DND-41 (cell line): ENCODE data around the gene SIRT5.

ENCODE experiments used
- ATAC-seq: fragments of 200-7000 bp; cut with Tn5 transposase; 3 replicates; pipeline ENCODE4 v1.9.1; 2021; ENCODE audit warnings: low read depth; ENCODE audit not compliant: insufficient read depth
- DNase-seq: peaks from one replicate; pipeline ENCODE4 v3.0.0-alpha.2; 2020
- H2AFZ ChIP-seq: 2 replicates; pipeline ENCODE4 v1.6.0; 2012; ENCODE audit warnings: low read depth, low read length
- H3K27ac ChIP-seq: 2 replicates; pipeline ENCODE4 v1.5.1; 2012; ENCODE audit warnings: low read length, inconsistent platforms
- H3K27me3 ChIP-seq: fragments of 200-600 bp; sonication (generic); 2 replicates; pipeline ENCODE4 v1.6.0; 2012; ENCODE audit warnings: low read length, mild to moderate bottlenecking, inconsistent platforms; ENCODE audit not compliant: insufficient read depth, poor library complexity
- H3K36me3 ChIP-seq: 2 replicates; pipeline ENCODE4 v1.5.1; 2012; ENCODE audit warnings: low read length, inconsistent platforms; ENCODE audit not compliant: insufficient read depth
- H3K4me1 ChIP-seq: 2 replicates; pipeline ENCODE4 v1.5.1; 2012; ENCODE audit warnings: mild to moderate bottlenecking, low read length; ENCODE audit not compliant: insufficient read depth
- H3K4me2 ChIP-seq: 2 replicates; pipeline ENCODE4 v1.6.0; 2012; ENCODE audit warnings: mild to moderate bottlenecking, moderate library complexity, low read length, inconsistent platforms; ENCODE audit not compliant: insufficient read depth
- H3K4me3 ChIP-seq, 2 experiments: fragments of 200-600 bp in 1 of 2; shearing (Covaris generic) in 1 of 2; 2 replicates each; pipeline ENCODE4 v1.5.1; 2012 to 2016; ENCODE audit warnings: inconsistent platforms in 2 of 2, low read length in 2 of 2, mild to moderate bottlenecking in 2 of 2, low read depth in 1 of 2, moderate library complexity in 1 of 2
- H3K79me2 ChIP-seq: 2 replicates; pipeline ENCODE4 v1.6.0; 2012; ENCODE audit warnings: low read length, inconsistent platforms; ENCODE audit not compliant: insufficient read depth
- H3K9ac ChIP-seq: 2 replicates; pipeline ENCODE4 v1.6.0; 2012; ENCODE audit warnings: low read depth, mild to moderate bottlenecking, inconsistent platforms, low read length, moderate library complexity
- H3K9me3 ChIP-seq: 2 replicates; pipeline ENCODE4 v1.5.1; 2012; ENCODE audit warnings: low read length, moderate library complexity, mild to moderate bottlenecking, inconsistent platforms; ENCODE audit not compliant: insufficient read depth, severe bottlenecking
- H4K20me1 ChIP-seq: 2 replicates; pipeline ENCODE4 v1.6.0; 2012; ENCODE audit warnings: low read length; ENCODE audit not compliant: insufficient read depth
- EZH2 ChIP-seq: IDR thresholded peaks from 3 replicates; pipeline ENCODE4 v1.6.1; 2012; ENCODE audit warnings: borderline replicate concordance, low read depth, mild to moderate bottlenecking, moderate library complexity, low read length, inconsistent platforms; ENCODE audit not compliant: severe bottlenecking
- TF ChIP-seq, protein P1 (sequence below): IDR thresholded peaks from 2 replicates; pipeline ENCODE4 v1.5.1; 2012; ENCODE audit warnings: borderline replicate concordance, low read length, moderate library complexity, mild to moderate bottlenecking; ENCODE audit not compliant: poor library complexity, severe bottlenecking; ENCODE audit errors: extremely low read depth

Gene SIRT5

GRCh38 chr6:13589801-13590200 is 15.4 kb downstream of the SIRT5 start:
- H2AFZ ChIP-seq: no peak overlapping the region
- no peak overlapping the region for H3K4me2 ChIP-seq
- peaks cover 10% of the 10 kb centered on the region for H3K36me3 ChIP-seq
- no peaks in the 10 kb centered on the region for H3K79me2 ChIP-seq
- TF ChIP-seq, protein P1, sequence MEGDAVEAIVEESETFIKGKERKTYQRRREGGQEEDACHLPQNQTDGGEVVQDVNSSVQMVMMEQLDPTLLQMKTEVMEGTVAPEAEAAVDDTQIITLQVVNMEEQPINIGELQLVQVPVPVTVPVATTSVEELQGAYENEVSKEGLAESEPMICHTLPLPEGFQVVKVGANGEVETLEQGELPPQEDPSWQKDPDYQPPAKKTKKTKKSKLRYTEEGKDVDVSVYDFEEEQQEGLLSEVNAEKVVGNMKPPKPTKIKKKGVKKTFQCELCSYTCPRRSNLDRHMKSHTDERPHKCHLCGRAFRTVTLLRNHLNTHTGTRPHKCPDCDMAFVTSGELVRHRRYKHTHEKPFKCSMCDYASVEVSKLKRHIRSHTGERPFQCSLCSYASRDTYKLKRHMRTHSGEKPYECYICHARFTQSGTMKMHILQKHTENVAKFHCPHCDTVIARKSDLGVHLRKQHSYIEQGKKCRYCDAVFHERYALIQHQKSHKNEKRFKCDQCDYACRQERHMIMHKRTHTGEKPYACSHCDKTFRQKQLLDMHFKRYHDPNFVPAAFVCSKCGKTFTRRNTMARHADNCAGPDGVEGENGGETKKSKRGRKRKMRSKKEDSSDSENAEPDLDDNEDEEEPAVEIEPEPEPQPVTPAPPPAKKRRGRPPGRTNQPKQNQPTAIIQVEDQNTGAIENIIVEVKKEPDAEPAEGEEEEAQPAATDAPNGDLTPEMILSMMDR: no peak
- no peak for TF ChIP-seq EZH2
- no peak for ATAC-seq
- no peak overlapping the region for H3K4me3 ChIP-seq
- no peaks in the 10 kb centered on the region for H3K27me3 ChIP-seq
- no peak for DNase-seq
- H3K4me1 ChIP-seq: no peaks in the 10 kb centered on the region
- no peaks in the 10 kb centered on the region; the same call in 1 of the 2 replicates for H4K20me1 ChIP-seq
- no peak overlapping the region for H3K27ac ChIP-seq
- no peaks in the 10 kb centered on the region for H3K9me3 ChIP-seq
- no peak overlapping the region for H3K9ac ChIP-seq

DNA sequence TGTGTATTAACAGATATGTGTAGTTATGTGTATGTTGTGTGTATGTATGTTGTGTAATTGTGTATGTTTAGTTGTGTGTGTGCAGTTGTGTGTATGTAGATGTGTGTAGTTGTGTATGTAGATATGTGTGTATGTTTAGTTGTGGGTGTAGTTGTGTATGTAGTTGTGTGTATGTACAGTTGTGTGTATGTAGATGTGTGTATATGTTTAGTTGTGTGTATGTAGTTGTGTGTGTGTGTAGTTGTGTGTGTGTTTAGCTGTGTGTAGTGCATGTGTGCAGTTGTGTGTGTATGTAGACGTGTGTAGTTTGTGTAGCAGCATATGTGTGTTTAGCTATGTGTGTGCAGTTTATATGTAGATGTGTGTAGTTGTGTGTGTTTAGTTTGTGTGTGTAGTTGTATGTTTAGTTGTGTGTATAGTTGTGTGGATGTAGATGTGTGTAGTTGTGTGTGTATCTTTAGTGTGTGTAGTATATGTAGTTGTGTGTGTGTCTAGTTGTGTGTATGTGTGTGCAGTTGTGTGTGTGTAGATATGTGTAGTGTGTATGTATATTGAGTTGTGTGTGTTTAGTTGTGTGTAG is 16.3 kb downstream of the SIRT5 start:
- Histone ChIP-seq H3K4me3 (no peak overlapping the region), H4K20me1 (no peaks in the 10 kb centered on the region; the same call in 1 of the 2 replicates), H3K36me3 (peaks cover 10% of the 10 kb centered on the region), H3K27ac (no peak overlapping the region), H3K4me2 (no peak overlapping the region), H3K79me2 (no peaks in the 10 kb centered on the region), H2AFZ (no peak overlapping the region), H3K9ac (no peak overlapping the region), H3K27me3 (no peaks in the 10 kb centered on the region), H3K9me3 (no peaks in the 10 kb centered on the region), H3K4me1 (no peaks in the 10 kb centered on the region)
- no peak for TF ChIP-seq EZH2
- TF ChIP-seq, protein P1: no peak
- DNase-seq: no peak
- ATAC-seq: no peak

DNA sequence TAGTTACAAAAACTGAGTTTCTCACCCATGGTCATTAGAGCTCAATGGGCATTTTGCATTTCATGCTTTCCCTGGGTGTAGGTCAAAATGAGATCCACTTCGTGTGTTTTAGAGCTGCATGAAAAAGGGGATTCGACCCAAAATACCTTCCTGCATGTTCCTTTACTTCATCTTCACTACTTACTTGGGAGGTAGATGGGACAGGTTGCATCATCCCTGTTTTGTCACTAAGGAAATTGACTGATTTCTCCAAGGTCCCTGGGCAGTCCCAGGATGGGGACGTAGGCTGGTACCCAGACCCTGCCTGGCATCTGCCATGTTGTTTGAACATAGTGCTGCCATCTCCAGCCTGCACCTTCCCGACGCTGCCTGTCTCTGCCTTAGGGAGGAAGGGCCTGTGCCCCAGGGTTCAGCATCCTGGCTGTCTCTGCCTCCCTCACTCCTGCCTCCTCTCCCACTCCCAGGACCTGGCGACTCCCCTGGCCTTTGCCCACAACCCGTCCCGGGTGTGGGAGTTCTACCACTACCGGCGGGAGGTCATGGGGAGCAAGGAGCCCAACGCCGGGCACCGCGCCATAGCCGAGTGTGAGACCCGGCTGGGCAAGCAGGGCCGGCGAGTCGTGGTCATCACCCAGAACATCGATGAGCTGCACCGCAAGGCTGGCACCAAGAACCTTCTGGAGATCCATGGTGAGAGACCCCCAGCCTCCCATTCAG is 17.0 kb downstream of the SIRT5 start:
- TF ChIP-seq, protein P1: no peak
- TF ChIP-seq EZH2: no peak
- Histone ChIP-seq H3K4me1 (no peaks in the 10 kb centered on the region), H3K4me2 (no peak overlapping the region), H3K9ac (no peak overlapping the region), H3K9me3 (no peaks in the 10 kb centered on the region), H3K27me3 (no peaks in the 10 kb centered on the region), H2AFZ (no peak overlapping the region), H3K4me3 (no peak overlapping the region), H4K20me1 (no peaks in the 10 kb centered on the region; the same call in 1 of the 2 replicates), H3K36me3 (peaks cover 12% of the 10 kb centered on the region), H3K79me2 (no peaks in the 10 kb centered on the region), H3K27ac (no peak overlapping the region)
- ATAC-seq (no peak), DNase-seq (no peak)
